Right renal pelvis (tissue), 4 donors: ENCODE data around the gene TRPV5. TPM values are rescaled to one million over a fixed set of nuclear protein-coding genes. Genes with fewer than 3 reads are reported as not detected.

ENCODE experiments used
- DNase-seq, 4 donors: peaks; one replicate each; pipeline ENCODE4 v3.0.0-alpha.2; 2013; ENCODE audit warnings: low read depth in 4 of 4, low spot score in 3 of 4, missing footprints in 1 of 4
- polyA plus RNA-seq, 4 donors: library from polyadenylated mRNA; unstranded; fragments of 120-200 nt; gene quantifications; one replicate each; pipeline ENCODE4 v1.2.1, GENCODE V29; 2013; ENCODE audit not compliant: insufficient read length in 4 of 4

The TRPV5 gene
- polyA plus RNA-seq, 4 donors: 0.58 to 1.5 (median 0.81) TPM

DNA sequence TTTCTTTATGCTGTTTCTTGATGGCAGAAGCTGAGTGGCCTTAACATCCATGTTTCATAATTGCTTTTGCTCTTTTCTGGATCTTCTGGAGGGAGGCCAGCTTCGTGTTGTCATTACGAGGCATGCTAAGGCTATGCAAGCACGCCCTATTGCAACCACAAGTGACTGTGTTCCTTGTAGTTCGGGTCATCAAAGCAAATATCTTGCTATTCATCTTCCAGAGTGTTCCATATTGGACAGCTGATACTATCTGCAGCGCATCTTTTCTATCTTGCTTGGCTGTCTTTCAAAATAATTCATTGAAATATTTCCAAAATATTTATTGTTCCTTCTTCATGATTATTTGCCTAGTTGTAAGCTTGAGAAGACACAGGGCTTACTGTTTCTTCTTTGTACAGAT lies 73.7 kb downstream of the TRPV5 start:
- DNase-seq: no peak

DNA sequence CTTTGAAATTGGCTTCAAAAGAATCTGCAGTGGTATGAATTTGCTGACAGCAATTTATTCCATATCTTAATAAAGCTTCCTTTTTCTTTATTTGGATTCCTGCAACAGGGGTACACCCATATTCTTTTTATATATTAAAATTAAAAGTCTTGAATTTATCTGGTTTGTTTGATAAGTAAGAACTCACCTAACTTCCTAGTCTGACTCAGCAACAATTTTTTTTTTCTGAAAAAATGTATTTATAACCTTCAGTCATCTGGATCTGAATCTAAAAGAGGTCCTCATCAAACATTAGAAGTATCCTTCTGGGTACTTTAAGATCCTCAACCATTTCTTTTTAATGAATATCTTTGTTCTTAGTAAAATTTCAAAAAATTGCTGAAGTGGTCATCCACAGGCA lies 74.1 kb downstream of the TRPV5 start:
- no peak for DNase-seq

Other genes with a start within 250 kb of the TRPV5 start
- not detected for gene PRSS1, start 184.3 kb downstream of the TRPV5 start, polyA plus RNA-seq
- gene PRSS2, start 162.8 kb downstream of the TRPV5 start, polyA plus RNA-seq: not detected
- 10 to 100 TPM; 18.9 to 24.9 (median 20.9) TPM for gene EPHB6, start 78.7 kb downstream of the TRPV5 start, polyA plus RNA-seq
- 10 to 100 TPM in 2 of 4 donors, 1 to 10 TPM in 2; 9.1 to 14.8 (median 11.1) TPM for gene TRPV6, start 48.0 kb downstream of the TRPV5 start, polyA plus RNA-seq
- gene LLCFC1, start 5.7 kb upstream of the TRPV5 start, polyA plus RNA-seq: under 1 TPM in 3 of 4 donors, not detected in 1; 0.43 to 0.67 (median 0.53) TPM
- gene KEL, start 28.6 kb upstream of the TRPV5 start, polyA plus RNA-seq: 1 to 10 TPM; 1.6 to 3.1 (median 2.2) TPM
- not detected for gene OR9A2, start 93.4 kb upstream of the TRPV5 start, polyA plus RNA-seq
- not detected for gene OR6V1, start 118.6 kb upstream of the TRPV5 start, polyA plus RNA-seq
- not detected for gene PIP, start 198.3 kb upstream of the TRPV5 start, polyA plus RNA-seq
- gene TAS2R39, start 249.7 kb upstream of the TRPV5 start, polyA plus RNA-seq: not detected